Astrocyte of the cerebellum (primary cell): ENCODE data around the gene KCNK10.

Source experiments
- DNase-seq: peaks from one replicate; pipeline ENCODE4 v3.0.0-alpha.2; 2011; ENCODE audit warnings: low read depth
- H3K4me3 ChIP-seq: 2 replicates; pipeline ENCODE4 v1.5.1; 2011; ENCODE audit warnings: mild to moderate bottlenecking, low read depth, low read length, moderate library complexity
- CTCF ChIP-seq: IDR thresholded peaks from 2 replicates; pipeline ENCODE4 v1.5.1; 2012; ENCODE audit warnings: low read length, low read depth, moderate library complexity, mild to moderate bottlenecking; ENCODE audit errors: missing control alignments
- in situ Hi-C: cut with HindIII; loops from 2 replicates; pipeline ENCODE4 v1.10.0; 2017; ENCODE audit warnings: low sequenced_read_pairs

Gene KCNK10

DNA sequence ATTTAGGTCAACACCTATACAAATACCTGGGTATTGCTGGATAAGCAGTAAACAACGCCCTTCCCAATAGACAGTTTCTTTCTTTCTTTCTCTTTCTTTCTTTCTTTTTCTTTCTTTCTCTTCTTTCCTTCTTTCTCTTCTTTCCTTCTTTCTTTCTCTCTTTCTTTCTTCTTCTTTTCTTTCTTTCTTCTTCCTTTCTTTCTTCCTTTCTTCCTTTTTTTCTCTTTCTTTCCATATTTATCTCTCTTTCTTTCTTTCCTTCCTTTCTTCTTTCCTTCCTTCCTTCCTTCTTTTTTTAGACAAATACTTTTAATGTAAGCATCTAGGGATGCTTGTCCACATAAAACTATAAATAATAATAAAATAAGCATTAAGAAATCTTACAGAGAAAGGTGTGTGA, 123.2 kb downstream of the KCNK10 start:
- no peak for DNase-seq
- no peak overlapping the region for H3K4me3 ChIP-seq
- TF ChIP-seq CTCF: no peak
- in situ Hi-C loops: no loop called here

- no peak for TF ChIP-seq CTCF
- no peak for DNase-seq
- H3K4me3 ChIP-seq: no peak overlapping the region
- in situ Hi-C loops: no loop called here
Measured at GRCh38 chr14:88198446-88198845, 124.6 kb downstream of the KCNK10 start.

- no peak for TF ChIP-seq CTCF
- no peak overlapping the region for H3K4me3 ChIP-seq
- DNase-seq: no peak
- in situ Hi-C loops: no loop called here
Measured at GRCh38 chr14:88196925-88197324, 126.1 kb downstream of the KCNK10 start.

- no peak overlapping the region for H3K4me3 ChIP-seq
- DNase-seq: no peak
- TF ChIP-seq CTCF: no peak
- in situ Hi-C loops: no loop called here
Measured at GRCh38 chr14:88196116-88196890, 126.8 kb downstream of the KCNK10 start.

- in situ Hi-C loops: no loop called here
- no peak overlapping the region for H3K4me3 ChIP-seq
- DNase-seq: no peak
- TF ChIP-seq CTCF: no peak
Measured at GRCh38 chr14:88195676-88196075, 127.4 kb downstream of the KCNK10 start.

DNA sequence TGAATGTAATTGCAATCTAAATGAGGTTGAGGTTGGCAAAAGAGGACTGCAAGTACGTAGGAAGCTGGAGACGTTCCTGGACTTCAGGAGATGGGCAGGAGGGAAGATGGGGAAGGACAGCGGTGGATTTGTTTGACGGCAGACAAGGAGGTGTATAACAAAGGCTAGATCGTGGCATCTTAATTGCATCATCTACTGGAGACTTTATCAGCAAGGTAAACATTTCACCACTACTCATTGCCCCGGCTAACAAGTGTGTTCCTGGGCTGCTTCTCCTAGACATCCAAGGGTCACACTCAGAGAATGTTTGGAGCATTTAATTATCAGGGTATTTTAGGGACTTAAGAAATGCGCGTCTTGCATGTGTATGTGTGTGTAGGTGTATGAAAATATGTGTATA, 128.5 kb downstream of the KCNK10 start:
- no peak for TF ChIP-seq CTCF
- no peak for DNase-seq
- H3K4me3 ChIP-seq: no peak overlapping the region
- in situ Hi-C loops: no loop called here
